Left colon (tissue), 2 donors: ENCODE results near the gene FXYD6. TPM values are rescaled to one million over a fixed set of nuclear protein-coding genes. Genes with fewer than 3 reads are reported as not detected.

ENCODE experiments used
- ATAC-seq: fragments of 200-7000 bp; cut with Tn5 transposase; one replicate; pipeline ENCODE4 v1.9.1; 2020; ENCODE audit warnings: mild to moderate bottlenecking, moderate library complexity
- DNase-seq, 2 donors: peaks; one replicate each; pipeline ENCODE4 v3.0.0-alpha.2; 2020
- intact Hi-C, 2 donors: fragments of 100-400 bp; cut with DNase I in 1 of 2; cut with micrococcal nuclease in 1 of 2; formaldehyde crosslinking; loops; one replicate each; pipeline versions ENCODE4 v1.11.2 to v1.14.0; 2022; cut with DNase I, micrococcal nuclease
- total RNA-seq, 2 donors: library from RNA; stranded (reverse); fragmentation: NEBNext Ultra II Directional; extraction: Animal tissue kit (Norgen Biotek cat#: 25700); gene quantifications; one replicate each; pipeline ENCODE4 v1.2.1, GENCODE V29; 2021
- donor health status: DM: no; HTN: no; CAD: no.
- donor health status: DM: yes; HTN: yes; CAD: no.

The FXYD6 gene
- total RNA-seq, 2 donors from 2014 or later: 4.4 to 37.2 TPM

GRCh38 chr11:117794135-117794534 lies 82.3 kb downstream of the FXYD6 start:
- intact Hi-C loops: no loop called here
- no peak for DNase-seq

GRCh38 chr11:117793583-117793982 lies 82.9 kb downstream of the FXYD6 start:
- DNase-seq (no peak), ATAC-seq (no peak)
- intact Hi-C loops: no loop called here

More at GRCh38 chr11:117794135-117794534, 82.3 kb downstream of the FXYD6 start:
- ATAC-seq: no peak

DNA sequence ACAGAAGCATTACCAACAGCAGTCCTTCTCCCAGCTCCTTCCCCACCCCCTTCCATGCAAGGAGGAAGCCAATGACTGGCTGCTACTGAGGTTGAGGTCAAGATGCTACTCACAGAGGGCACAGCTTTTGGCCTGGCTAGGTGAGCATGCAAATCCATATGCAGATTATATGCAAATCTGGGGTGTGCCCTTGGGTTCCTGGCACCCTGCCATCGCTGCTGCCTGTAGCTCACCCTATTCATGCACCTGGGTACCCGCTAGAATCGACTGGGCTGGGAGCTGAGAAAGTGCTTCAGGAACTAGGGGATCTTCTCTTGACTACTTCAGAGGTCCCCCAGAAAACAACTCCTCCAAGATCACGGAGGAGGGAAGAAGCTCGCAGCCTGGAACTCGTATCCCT lies 83.5 kb downstream of the FXYD6 start:
- intact Hi-C loops: no loop called here
- ATAC-seq (no peak), DNase-seq (no peak)

GRCh38 chr11:117792241-117792640 lies 84.2 kb downstream of the FXYD6 start:
- intact Hi-C loops: no loop called here
- DNase-seq: no peak
- no peak for ATAC-seq

DNA sequence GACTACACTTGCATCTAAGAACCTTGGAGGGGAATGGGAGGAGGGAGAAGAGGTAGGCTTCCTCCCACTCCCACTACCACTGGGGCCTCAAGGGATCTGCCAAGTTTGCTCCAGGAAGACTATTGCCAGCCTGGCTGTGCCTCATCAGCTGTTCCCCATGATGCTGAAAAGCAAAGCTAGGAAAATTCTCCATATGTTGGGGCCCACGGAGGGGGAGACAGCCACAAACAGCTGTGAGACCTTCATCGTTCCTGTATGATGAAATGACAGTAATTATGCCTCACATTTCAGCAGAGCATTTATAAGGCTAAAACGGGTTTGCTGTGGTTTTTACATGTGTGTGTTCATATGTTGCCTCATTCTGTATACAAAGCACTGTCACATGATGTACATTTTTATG lies 86.2 kb downstream of the FXYD6 start:
- intact Hi-C loops: no loop called here

DNA sequence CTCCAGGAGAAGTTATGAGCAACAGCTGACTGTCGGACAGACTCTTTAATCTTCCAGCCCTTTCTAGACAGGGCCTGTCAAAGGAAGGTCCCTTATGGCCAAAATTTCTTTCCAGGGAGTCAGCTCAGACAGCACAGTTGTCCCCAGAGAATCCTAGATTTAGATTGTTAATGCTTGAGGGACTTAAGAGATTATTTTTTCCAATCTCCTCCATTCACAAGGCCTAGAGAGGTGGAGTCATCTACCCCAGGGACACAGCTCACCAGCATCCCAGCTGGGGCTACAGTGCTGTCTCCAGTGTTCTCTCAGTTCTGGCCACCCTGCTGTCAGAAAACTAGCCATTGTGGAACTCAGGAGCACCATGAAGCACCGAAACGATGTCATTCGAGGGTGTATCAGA lies 87.2 kb downstream of the FXYD6 start:
- intact Hi-C loops: no loop called here
- no peak for DNase-seq
- no peak for ATAC-seq

More for the DNA sequence above, 86.2 kb downstream of the FXYD6 start:
- DNase-seq: no peak
- no peak for ATAC-seq

Other genes with a start within 250 kb of the FXYD6 start
- 1 to 10 TPM; 3.6 to 8.6 TPM for gene DSCAML1, start 79.4 kb downstream of the FXYD6 start, total RNA-seq
- gene FXYD2, start 51.9 kb downstream of the FXYD6 start, total RNA-seq: 1 to 10 TPM in 1 of 2 donors, under 1 TPM in 1; 0.61 to 1.0 TPM
- gene TMPRSS13, start 52.7 kb upstream of the FXYD6 start, total RNA-seq: under 1 TPM; 0.46 to 0.87 TPM
- gene IL10RA, start 109.7 kb upstream of the FXYD6 start, total RNA-seq: 10 to 100 TPM in 1 of 2 donors, 1 to 10 TPM in 1; 4.4 to 19.0 TPM
- 100 to 1,000 TPM; 255 to 318 TPM for gene TMPRSS4, start 200.4 kb upstream of the FXYD6 start, total RNA-seq
- under 1 TPM in 1 of 2 donors, not detected in 1; 0.08 TPM for gene SMIM35, start 210.3 kb upstream of the FXYD6 start, total RNA-seq